Progenitor cell of endocrine pancreas (in vitro differentiated cells): ENCODE data around the gene RCSD1. TPM values are rescaled to one million over a fixed set of nuclear protein-coding genes. Genes with fewer than 3 reads are reported as not detected.

Source experiments
- DNase-seq: peaks from one replicate; pipeline ENCODE4 v3.0.0; 2021; ENCODE audit warnings: low spot score; ENCODE audit not compliant: unreplicated experiment
- H3K27ac Mint-ChIP-seq: 2 replicates; pipeline ENCODE4 v1.8.0; 2021; ENCODE audit warnings: mild to moderate bottlenecking, moderate library complexity, mixed read lengths
- H3K27me3 Mint-ChIP-seq: 2 replicates; pipeline ENCODE4 v1.8.0; 2021; ENCODE audit warnings: mixed read lengths
- H3K36me3 Mint-ChIP-seq: 2 replicates; pipeline ENCODE4 v1.8.0; 2022; ENCODE audit warnings: mixed read lengths; ENCODE audit not compliant: insufficient read depth
- H3K4me1 Mint-ChIP-seq: 2 replicates; pipeline ENCODE4 v1.8.0; 2021; ENCODE audit warnings: low read depth, mixed read lengths
- H3K4me3 Mint-ChIP-seq: 2 replicates; pipeline ENCODE4 v1.8.0; 2021; ENCODE audit warnings: low read depth, mild to moderate bottlenecking, moderate library complexity, mixed read lengths
- H3K9me3 Mint-ChIP-seq: 2 replicates; pipeline ENCODE4 v1.8.0; 2021; ENCODE audit warnings: low read depth, mixed read lengths
- total RNA-seq: library from RNA; stranded (reverse); gene quantifications from 2 replicates; pipeline ENCODE4 v1.2.1, GENCODE V29; 2021
- TF ChIP-seq, protein P1 (sequence below): fragments of 200-600 bp; sonication (generic); IDR thresholded peaks from one replicate; pipeline ENCODE4 v1.5.0; 2021; ENCODE audit warnings: antibody characterized with exemption, mild to moderate bottlenecking; ENCODE audit not compliant: unreplicated experiment

RCSD1 gene
- total RNA-seq, 1 donor from 2014 or later = 0.22 TPM

DNA sequence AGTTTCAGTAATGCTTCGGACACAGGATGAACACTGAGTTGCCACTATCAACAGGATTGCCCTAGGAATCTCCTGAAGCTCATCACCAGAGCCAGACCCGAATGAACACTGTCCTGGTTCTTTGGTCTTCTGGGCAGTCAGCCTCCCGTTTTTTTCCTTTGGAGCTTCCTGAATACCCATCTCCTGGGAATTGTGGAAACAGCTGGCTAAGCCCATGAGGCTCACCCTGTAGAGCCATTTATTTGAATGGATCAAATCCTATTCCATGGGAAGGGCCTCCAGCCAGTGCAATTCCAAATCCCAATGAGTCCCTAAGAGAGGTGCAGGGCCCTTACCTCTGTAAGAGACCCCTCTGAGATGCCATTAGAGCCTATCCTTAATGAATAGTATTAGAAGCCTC, 5.9 kb downstream of the RCSD1 start:
- H3K36me3 Mint-ChIP-seq = no peaks in the 10 kb centered on the region
- H3K27ac Mint-ChIP-seq = no peak overlapping the region
- H3K27me3 Mint-ChIP-seq = peaks cover 60% of the 10 kb centered on the region
- no peaks in the 10 kb centered on the region for H3K9me3 Mint-ChIP-seq
- H3K4me3 Mint-ChIP-seq = no peak overlapping the region
- H3K4me1 Mint-ChIP-seq = peaks cover 1% of the 10 kb centered on the region
- TF ChIP-seq, protein P1, sequence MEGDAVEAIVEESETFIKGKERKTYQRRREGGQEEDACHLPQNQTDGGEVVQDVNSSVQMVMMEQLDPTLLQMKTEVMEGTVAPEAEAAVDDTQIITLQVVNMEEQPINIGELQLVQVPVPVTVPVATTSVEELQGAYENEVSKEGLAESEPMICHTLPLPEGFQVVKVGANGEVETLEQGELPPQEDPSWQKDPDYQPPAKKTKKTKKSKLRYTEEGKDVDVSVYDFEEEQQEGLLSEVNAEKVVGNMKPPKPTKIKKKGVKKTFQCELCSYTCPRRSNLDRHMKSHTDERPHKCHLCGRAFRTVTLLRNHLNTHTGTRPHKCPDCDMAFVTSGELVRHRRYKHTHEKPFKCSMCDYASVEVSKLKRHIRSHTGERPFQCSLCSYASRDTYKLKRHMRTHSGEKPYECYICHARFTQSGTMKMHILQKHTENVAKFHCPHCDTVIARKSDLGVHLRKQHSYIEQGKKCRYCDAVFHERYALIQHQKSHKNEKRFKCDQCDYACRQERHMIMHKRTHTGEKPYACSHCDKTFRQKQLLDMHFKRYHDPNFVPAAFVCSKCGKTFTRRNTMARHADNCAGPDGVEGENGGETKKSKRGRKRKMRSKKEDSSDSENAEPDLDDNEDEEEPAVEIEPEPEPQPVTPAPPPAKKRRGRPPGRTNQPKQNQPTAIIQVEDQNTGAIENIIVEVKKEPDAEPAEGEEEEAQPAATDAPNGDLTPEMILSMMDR = no peak
- DNase-seq = no peak

DNA sequence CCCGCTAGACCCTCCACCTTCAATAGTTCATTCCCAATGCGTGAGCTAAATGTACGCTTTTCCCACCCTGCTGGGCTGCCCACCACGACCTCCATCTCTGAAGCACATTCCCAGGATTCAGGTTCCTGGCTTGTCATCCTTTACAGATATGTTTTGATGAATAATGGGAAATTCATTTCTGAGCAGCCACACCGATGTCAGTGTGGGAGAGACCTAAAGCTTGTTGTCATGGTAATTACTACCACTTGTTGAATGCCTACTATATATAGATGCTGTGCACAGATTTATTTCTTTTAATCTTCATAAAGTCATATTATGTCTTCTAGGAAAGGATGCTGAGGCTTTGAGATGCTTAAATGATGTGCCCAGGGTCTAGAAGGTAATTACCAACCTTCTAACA, 8.0 kb downstream of the RCSD1 start:
- DNase-seq = no peak
- H3K9me3 Mint-ChIP-seq = no peaks in the 10 kb centered on the region
- no peak overlapping the region for H3K4me3 Mint-ChIP-seq
- H3K27me3 Mint-ChIP-seq = peaks cover 50% of the 10 kb centered on the region
- TF ChIP-seq, protein P1 = no peak
- peaks cover 1% of the 10 kb centered on the region for H3K4me1 Mint-ChIP-seq
- no peak overlapping the region for H3K27ac Mint-ChIP-seq
- H3K36me3 Mint-ChIP-seq = no peaks in the 10 kb centered on the region

- no peaks in the 10 kb centered on the region for H3K9me3 Mint-ChIP-seq
- H3K27me3 Mint-ChIP-seq = peaks cover 32% of the 10 kb centered on the region
- H3K27ac Mint-ChIP-seq = no peak overlapping the region
- no peaks in the 10 kb centered on the region for H3K4me1 Mint-ChIP-seq
- H3K4me3 Mint-ChIP-seq = no peak overlapping the region
- H3K36me3 Mint-ChIP-seq = no peaks in the 10 kb centered on the region
- no peak for DNase-seq
- TF ChIP-seq, protein P1 = no peak
These were observed 10.0 kb downstream of the RCSD1 start for GRCh38 chr1:167640051-167640450.

GRCh38 chr1:167641786-167642500, 11.9 kb downstream of the RCSD1 start:
- no peak overlapping the region for H3K4me3 Mint-ChIP-seq
- TF ChIP-seq, protein P1 = no peak

DNA sequence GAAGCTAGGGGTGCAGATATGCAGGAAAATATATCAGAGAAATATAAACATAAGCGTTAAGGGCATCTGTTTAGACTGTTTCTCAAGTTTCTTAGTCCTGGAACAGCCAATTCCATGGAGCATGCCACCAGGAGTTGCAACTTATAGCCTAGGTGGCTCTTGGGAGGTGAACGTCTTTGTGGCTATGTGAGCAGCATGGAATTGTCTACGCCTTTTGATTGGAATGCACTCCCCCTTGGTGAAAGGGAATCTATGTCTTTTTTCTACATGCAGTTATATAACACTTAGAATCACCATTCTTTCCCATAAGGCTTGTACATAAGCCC, 12.4 kb downstream of the RCSD1 start:
- Mint-ChIP-seq H3K4me3 (no peak overlapping the region), H3K27me3 (peaks cover 24% of the 10 kb centered on the region), H3K27ac (no peak overlapping the region), H3K36me3 (no peaks in the 10 kb centered on the region), H3K9me3 (no peaks in the 10 kb centered on the region), H3K4me1 (no peaks in the 10 kb centered on the region)
- TF ChIP-seq, protein P1 = no peak
- DNase-seq = no peak

More at GRCh38 chr1:167641786-167642500, 11.9 kb downstream of the RCSD1 start:
- Mint-ChIP-seq H3K27ac (no peak overlapping the region), H3K27me3 (peaks cover 27% of the 10 kb centered on the region), H3K36me3 (no peaks in the 10 kb centered on the region), H3K9me3 (no peaks in the 10 kb centered on the region), H3K4me1 (no peaks in the 10 kb centered on the region)
- DNase-seq = no peak
